ENCODE measurements around the gene NDUFAF3.
A peak's percentile ranks its signal among the peaks of the same experiment; 100 is the strongest.

The NDUFAF3 gene

GRCh38 chr3:49019941-49020329, 2.0 kb upstream of the NDUFAF3 start:
- peak overlapping the region; percentile 81 for H3K4me3 ChIP-seq (ENCODE audit: control insufficient read depth, low read depth, low read length)
- peak; percentile 35 for DNase-seq (ENCODE audit: low read depth)
- TF ChIP-seq CTCF (conservative IDR thresholded peaks at IDR 0.05; ENCODE audit: control insufficient read depth, insufficient read depth, low read depth, low read length), result no peak

GRCh38 chr3:49020330-49021212, 1.4 kb upstream of the NDUFAF3 start:
- peak overlapping the region; percentile 81 for H3K4me3 ChIP-seq (ENCODE audit: control insufficient read depth, low read depth, low read length)
- DNase-seq (ENCODE audit: low read depth), result no peak
- TF ChIP-seq CTCF (conservative IDR thresholded peaks at IDR 0.05; ENCODE audit: control insufficient read depth, insufficient read depth, low read depth, low read length), result no peak

GRCh38 chr3:49021213-49021812, 608 bp upstream of the NDUFAF3 start:
- no peak for TF ChIP-seq CTCF (conservative IDR thresholded peaks at IDR 0.05; ENCODE audit: control insufficient read depth, insufficient read depth, low read depth, low read length)
- peak; percentile 96 for DNase-seq (ENCODE audit: low read depth)
- H3K4me3 ChIP-seq (ENCODE audit: control insufficient read depth, low read depth, low read length), result peak overlapping the region; percentile 81

GRCh38 chr3:49022688-49023171, 809 bp downstream of the NDUFAF3 start:
- TF ChIP-seq CTCF (conservative IDR thresholded peaks at IDR 0.05; ENCODE audit: control insufficient read depth, insufficient read depth, low read depth, low read length), result no peak
- no peak for DNase-seq (ENCODE audit: low read depth)

GRCh38 chr3:49023775-49024174, 1.9 kb downstream of the NDUFAF3 start:
- no peak overlapping the region for H3K4me3 ChIP-seq (ENCODE audit: control insufficient read depth, low read depth, low read length)
- DNase-seq (ENCODE audit: low read depth), result no peak
- TF ChIP-seq CTCF (conservative IDR thresholded peaks at IDR 0.05; ENCODE audit: control insufficient read depth, insufficient read depth, low read depth, low read length), result no peak

More at GRCh38 chr3:49022688-49023171, 809 bp downstream of the NDUFAF3 start:
- peak overlapping the region; percentile 81 for H3K4me3 ChIP-seq (ENCODE audit: control insufficient read depth, low read depth, low read length)

GRCh38 chr3:49024449-49024848, 2.5 kb downstream of the NDUFAF3 start:
- no peak overlapping the region for H3K4me3 ChIP-seq (ENCODE audit: control insufficient read depth, low read depth, low read length)
- DNase-seq (ENCODE audit: low read depth), result no peak
- no peak for TF ChIP-seq CTCF (conservative IDR thresholded peaks at IDR 0.05; ENCODE audit: control insufficient read depth, insufficient read depth, low read depth, low read length)

Data from fibroblast of mammary gland (primary cell).